ENCODE results near the gene MCC.

DNA sequence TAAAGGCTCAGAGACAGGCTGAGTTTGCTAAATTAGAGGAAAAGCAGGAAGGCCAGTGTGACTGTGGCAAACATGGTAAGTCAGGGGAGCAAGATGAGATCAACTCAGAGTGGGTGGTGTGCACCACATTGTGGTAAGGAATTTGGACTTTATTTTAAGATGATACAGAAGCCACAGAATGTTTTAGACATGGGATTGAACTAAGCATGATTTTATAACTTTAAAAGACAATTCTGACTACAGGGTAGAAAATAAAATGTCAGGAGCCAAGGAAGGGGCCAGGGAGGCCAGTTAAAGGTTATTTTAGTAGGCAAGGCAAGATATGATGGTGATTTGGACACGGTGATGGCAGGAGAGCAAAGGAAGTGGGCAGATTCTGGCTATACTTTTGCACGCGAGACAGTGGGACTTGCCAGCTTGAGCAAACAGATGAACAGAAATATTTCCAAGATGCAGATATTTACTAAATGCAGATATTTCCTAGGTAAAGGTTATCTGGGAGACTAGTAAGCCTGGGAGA, 107.4 kb downstream of the MCC start:
- no peak for TF ChIP-seq EZH2 (IDR thresholded peaks at IDR 0.05; ENCODE audit: borderline replicate concordance, low read depth, low read length, poor library complexity, severe bottlenecking)
- TF ChIP-seq, protein P1, sequence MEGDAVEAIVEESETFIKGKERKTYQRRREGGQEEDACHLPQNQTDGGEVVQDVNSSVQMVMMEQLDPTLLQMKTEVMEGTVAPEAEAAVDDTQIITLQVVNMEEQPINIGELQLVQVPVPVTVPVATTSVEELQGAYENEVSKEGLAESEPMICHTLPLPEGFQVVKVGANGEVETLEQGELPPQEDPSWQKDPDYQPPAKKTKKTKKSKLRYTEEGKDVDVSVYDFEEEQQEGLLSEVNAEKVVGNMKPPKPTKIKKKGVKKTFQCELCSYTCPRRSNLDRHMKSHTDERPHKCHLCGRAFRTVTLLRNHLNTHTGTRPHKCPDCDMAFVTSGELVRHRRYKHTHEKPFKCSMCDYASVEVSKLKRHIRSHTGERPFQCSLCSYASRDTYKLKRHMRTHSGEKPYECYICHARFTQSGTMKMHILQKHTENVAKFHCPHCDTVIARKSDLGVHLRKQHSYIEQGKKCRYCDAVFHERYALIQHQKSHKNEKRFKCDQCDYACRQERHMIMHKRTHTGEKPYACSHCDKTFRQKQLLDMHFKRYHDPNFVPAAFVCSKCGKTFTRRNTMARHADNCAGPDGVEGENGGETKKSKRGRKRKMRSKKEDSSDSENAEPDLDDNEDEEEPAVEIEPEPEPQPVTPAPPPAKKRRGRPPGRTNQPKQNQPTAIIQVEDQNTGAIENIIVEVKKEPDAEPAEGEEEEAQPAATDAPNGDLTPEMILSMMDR (conservative IDR thresholded peaks at IDR 0.05; ENCODE audit: low read depth, low read length): no peak

All from A673 (cell line).